GM23248 (cell line): ENCODE measurements around the gene TFPT. TPM values are rescaled to one million over a fixed set of nuclear protein-coding genes. Genes with fewer than 3 reads are reported as not detected.
A peak's percentile ranks its signal among the peaks of the same experiment; 100 is the strongest.

ENCODE experiments used
- DNase-seq: peaks from one replicate; pipeline ENCODE4 v3.0.0-alpha.2; 2015
- H2AFZ ChIP-seq: fragments of 200-600 bp; sonication (generic); 2 replicates; pipeline ENCODE4 v1.6.1; 2016; ENCODE audit warnings: antibody characterized with exemption
- H3F3A ChIP-seq: fragments of 200-600 bp; sonication (generic); 2 replicates; pipeline ENCODE4 v1.6.1; 2016; ENCODE audit warnings: mild to moderate bottlenecking, antibody characterized with exemption, mixed run types; ENCODE audit not compliant: insufficient read depth
- H3K27ac ChIP-seq: fragments of 200-600 bp; sonication (generic); 2 replicates; pipeline ENCODE4 v1.5.1; 2016; ENCODE audit warnings: mild to moderate bottlenecking
- H3K27me3 ChIP-seq: fragments of 200-600 bp; sonication (generic); replicated peaks from 2 replicates; pipeline ENCODE4 v1.6.1; 2016; ENCODE audit warnings: mild to moderate bottlenecking; ENCODE audit not compliant: insufficient read depth
- H3K36me3 ChIP-seq: fragments of 200-600 bp; sonication (generic); 2 replicates; pipeline ENCODE4 v1.6.1; 2016; ENCODE audit warnings: low read depth, mild to moderate bottlenecking
- H3K4me1 ChIP-seq: fragments of 200-600 bp; sonication (generic); 2 replicates; pipeline ENCODE4 v1.6.1; 2016; ENCODE audit warnings: mild to moderate bottlenecking; ENCODE audit not compliant: insufficient read depth
- H3K4me2 ChIP-seq: fragments of 200-600 bp; sonication (generic); one replicate; pipeline ENCODE4 v1.6.1; 2016; ENCODE audit warnings: mild to moderate bottlenecking; ENCODE audit not compliant: unreplicated experiment
- H3K4me3 ChIP-seq: fragments of 200-600 bp; sonication (generic); 2 replicates; pipeline ENCODE4 v1.5.1; 2016; ENCODE audit warnings: mild to moderate bottlenecking
- H3K79me2 ChIP-seq: fragments of 200-600 bp; sonication (generic); 2 replicates; pipeline ENCODE4 v1.6.1; 2016; ENCODE audit warnings: mild to moderate bottlenecking; ENCODE audit not compliant: insufficient read depth
- H3K9ac ChIP-seq: fragments of 200-600 bp; sonication (generic); 2 replicates; pipeline ENCODE4 v1.6.1; 2016; ENCODE audit warnings: mild to moderate bottlenecking
- H3K9me2 ChIP-seq: fragments of 200-600 bp; sonication (generic); 2 replicates; pipeline ENCODE4 v1.6.1; 2016; ENCODE audit warnings: mixed run types, mild to moderate bottlenecking, moderate library complexity; ENCODE audit not compliant: insufficient read depth
- H3K9me3 ChIP-seq: fragments of 200-600 bp; sonication (generic); one replicate; pipeline ENCODE4 v1.6.1; 2017; ENCODE audit warnings: low read depth
- H4K20me1 ChIP-seq: fragments of 200-600 bp; sonication (generic); 2 replicates; pipeline ENCODE4 v1.6.0; 2016; ENCODE audit not compliant: insufficient read depth
- EZH2 ChIP-seq: fragments of 200-600 bp; sonication (generic); IDR thresholded peaks from 2 replicates; pipeline ENCODE4 v1.6.1; 2018; ENCODE audit warnings: antibody characterized with exemption, mild to moderate bottlenecking; ENCODE audit not compliant: insufficient read depth, poor library complexity, severe bottlenecking
- EZH2phosphoT487 ChIP-seq: fragments of 200-600 bp; sonication (generic); IDR thresholded peaks from 2 replicates; pipeline ENCODE4 v1.6.1; 2018; ENCODE audit warnings: antibody characterized with exemption, moderate library complexity, mild to moderate bottlenecking, low read depth; ENCODE audit not compliant: insufficient read depth
- WGBS, 2 experiments: methylation state at CpG; one replicate each; pipeline ENCODE4 v1.1.6; 2015 to 2017; ENCODE audit warnings: low lambda C conversion rate in 2 of 2, low coverage in 1 of 2; ENCODE audit errors: missing lambda C conversion rate in 2 of 2; 5-methylcytosine and 5-hydroxymethylcytosine counted together
- in situ Hi-C: fragments of 300-500 bp; cut with MboI; formaldehyde crosslinking; loops from 2 replicates; pipeline ENCODE4 v1.15.0; 2020
- polyA plus RNA-seq: library from polyadenylated mRNA; unstranded; fragments of >200 nt; fragmentation: Nextera tagmentation; extraction: Ambion mirVana; gene quantifications from 2 replicates; pipeline ENCODE4 v1.2.1, GENCODE V29; 2016
- total RNA-seq: library from RNA; depleted of rRNA; stranded (reverse); fragments of >200 nt; shearing (Covaris generic); gene quantifications from 2 replicates; pipeline ENCODE4 v1.2.3, GENCODE V29; 2014

Gene TFPT
- total and polyA plus RNA-seq, 2 experiments from 2014 or later, result 11.5 to 30.0 TPM

DNA sequence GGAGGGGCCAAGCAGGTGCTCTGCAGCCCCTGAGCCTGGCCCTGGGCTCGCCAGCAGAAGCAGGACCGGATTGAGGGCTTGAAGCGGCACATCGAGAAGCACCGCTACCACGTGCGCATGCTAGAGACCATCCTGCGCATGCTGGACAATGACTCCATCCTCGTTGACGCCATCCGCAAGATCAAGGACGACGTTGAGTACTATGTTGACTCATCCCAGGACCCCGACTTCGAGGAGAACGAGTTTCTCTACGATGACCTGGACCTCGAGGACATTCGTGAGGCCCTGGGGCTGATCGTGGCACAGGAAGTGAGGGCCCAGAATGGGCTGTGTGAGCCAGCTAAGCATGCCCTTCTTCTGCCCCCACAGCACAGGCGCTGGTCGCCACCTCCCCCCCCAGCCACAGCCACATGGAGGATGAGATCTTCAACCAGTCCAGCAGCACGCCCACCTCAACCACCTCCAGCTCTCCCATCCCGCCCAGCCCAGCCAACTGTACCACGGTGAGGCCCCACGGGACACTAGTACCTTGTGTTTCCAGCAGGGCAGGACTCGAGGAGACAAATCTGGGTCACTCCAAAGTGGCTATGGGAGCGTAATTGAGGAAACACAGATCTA is 30.2 kb upstream of the TFPT start:
- H3K4me3 ChIP-seq, result no peak overlapping the region
- no peaks in the 10 kb centered on the region; the same call in 1 of the 2 replicates for H4K20me1 ChIP-seq
- in situ Hi-C loops, result no loop called here
- no peak overlapping the region for H3K27ac ChIP-seq
- TF ChIP-seq EZH2 (no peak), EZH2phosphoT487 (no peak)
- peaks cover 16% of the 10 kb centered on the region for H3K4me1 ChIP-seq
- no peak overlapping the region for H2AFZ ChIP-seq
- H3K4me2 ChIP-seq, result no peak overlapping the region
- no peak overlapping the region for H3K9ac ChIP-seq
- no peaks in the 10 kb centered on the region for H3K9me3 ChIP-seq
- peaks cover 2% of the 10 kb centered on the region; the same call in 1 of the 2 replicates for H3F3A ChIP-seq
- H3K9me2 ChIP-seq, result no peaks in the 10 kb centered on the region
- H3K79me2 ChIP-seq, result peaks cover 45% of the 10 kb centered on the region
- H3K27me3 ChIP-seq, result no peaks in the 10 kb centered on the region
- WGBS, 2 experiments, result 92% methylated on average over 27 to 28 of the region's 28 CpGs
- DNase-seq, result no peak
- peaks cover 20% of the 10 kb centered on the region for H3K36me3 ChIP-seq

DNA sequence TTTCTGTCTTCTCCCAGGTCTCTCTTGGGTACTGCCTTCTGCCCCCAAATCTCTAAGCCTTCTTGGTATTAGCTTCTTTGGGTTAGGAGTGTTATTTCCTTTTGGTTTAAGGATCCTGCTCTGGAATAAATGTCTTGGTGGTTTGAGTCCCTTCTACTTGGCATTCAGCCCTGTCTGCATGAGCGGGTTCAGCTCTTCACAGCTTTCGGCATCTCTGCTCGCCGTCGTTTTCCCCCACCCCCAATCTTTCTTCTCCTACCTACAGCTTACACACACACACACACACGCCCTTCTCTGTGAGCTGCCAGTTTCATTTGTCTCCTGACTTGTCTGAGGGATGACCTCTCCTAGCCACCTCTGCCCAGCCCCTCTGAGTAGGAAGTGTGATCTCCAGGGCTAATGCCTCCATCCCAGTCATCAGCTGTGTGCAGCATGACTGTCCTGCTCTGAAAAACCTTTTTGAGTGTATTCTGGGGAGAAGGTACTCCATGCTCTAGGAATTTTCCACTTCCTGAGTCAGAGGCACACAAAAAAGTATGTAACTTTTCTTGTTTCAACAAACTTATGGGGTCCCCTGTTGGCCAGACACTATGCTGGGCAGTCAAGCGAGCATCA is 26.8 kb upstream of the TFPT start:
- Histone ChIP-seq H3K36me3 (peaks cover 20% of the 10 kb centered on the region), H3K9me3 (no peaks in the 10 kb centered on the region), H2AFZ (no peak overlapping the region), H3K4me1 (peaks cover 21% of the 10 kb centered on the region), H3K27ac (peak overlapping the region; percentile 40), H3K4me2 (no peak overlapping the region), H3K27me3 (no peaks in the 10 kb centered on the region), H3K4me3 (no peak overlapping the region), H3K79me2 (peaks cover 76% of the 10 kb centered on the region), H4K20me1 (peaks cover 4% of the 10 kb centered on the region; the same call in 1 of the 2 replicates), H3K9me2 (no peaks in the 10 kb centered on the region), H3K9ac (no peak overlapping the region), H3F3A (peaks cover 2% of the 10 kb centered on the region; the same call in 1 of the 2 replicates)
- 59 to 67% methylated on average over 7 of the region's 7 CpGs for WGBS, 2 experiments
- no peak for TF ChIP-seq EZH2phosphoT487
- TF ChIP-seq EZH2, result no peak
- in situ Hi-C loops, result no loop called here
- DNase-seq, result peak; percentile 58

GRCh38 chr19:54141356-54141755 is 25.9 kb upstream of the TFPT start:
- Histone ChIP-seq H3K9ac (no peak overlapping the region; the same call in 1 of the 2 replicates), H3K9me2 (no peaks in the 10 kb centered on the region), H3K27me3 (no peaks in the 10 kb centered on the region), H3K4me1 (peaks cover 21% of the 10 kb centered on the region), H3F3A (peaks cover 7% of the 10 kb centered on the region; the same call in 1 of the 2 replicates), H3K27ac (peak overlapping the region; percentile 40), H3K9me3 (no peaks in the 10 kb centered on the region), H3K36me3 (peaks cover 20% of the 10 kb centered on the region), H4K20me1 (peaks cover 4% of the 10 kb centered on the region; the same call in 1 of the 2 replicates), H3K4me2 (peak overlapping the region; percentile 5), H3K4me3 (no peak overlapping the region), H2AFZ (no peak overlapping the region), H3K79me2 (peaks cover 76% of the 10 kb centered on the region)
- WGBS, 2 experiments, result 32 to 40% methylated on average over 3 of the region's 3 CpGs
- TF ChIP-seq EZH2 (no peak), EZH2phosphoT487 (no peak)
- peak; percentile 56 for DNase-seq
- in situ Hi-C loops, result no loop called here

GRCh38 chr19:54138489-54139256 is 23.2 kb upstream of the TFPT start:
- peaks cover 61% of the 10 kb centered on the region for H3K79me2 ChIP-seq
- 0 out of 2 replicates have a peak overlapping the region, but pooled peaks have one; percentile 6 for H3K27ac ChIP-seq
- H3K4me2 ChIP-seq, result peak overlapping the region; percentile 84
- WGBS, 2 experiments, result 14 to 18% methylated on average over 22 to 31 of the region's 31 CpGs
- in situ Hi-C loops, result no loop called here
- DNase-seq, result peak; percentile 53
- H3F3A ChIP-seq, result peaks cover 13% of the 10 kb centered on the region; the same call in 1 of the 2 replicates
- H3K9ac ChIP-seq, result peak overlapping the region; percentile 98
- no peaks in the 10 kb centered on the region for H3K27me3 ChIP-seq
- H4K20me1 ChIP-seq, result peaks cover 4% of the 10 kb centered on the region; the same call in 1 of the 2 replicates
- H3K36me3 ChIP-seq, result peaks cover 12% of the 10 kb centered on the region; the same call in 1 of the 2 replicates
- H2AFZ ChIP-seq, result no peak overlapping the region
- no peaks in the 10 kb centered on the region for H3K9me3 ChIP-seq
- H3K9me2 ChIP-seq, result no peaks in the 10 kb centered on the region
- H3K4me1 ChIP-seq, result peaks cover 26% of the 10 kb centered on the region
- H3K4me3 ChIP-seq, result peak overlapping the region; percentile 78
- TF ChIP-seq EZH2 (no peak), EZH2phosphoT487 (no peak)
